Glutamatergic neuron (in vitro differentiated cells): ENCODE data around the gene ETV1. TPM values are rescaled to one million over a fixed set of nuclear protein-coding genes. Genes with fewer than 3 reads are reported as not detected.

ENCODE experiments used
- DNase-seq: peaks from one replicate; pipeline ENCODE4 v3.0.0; 2022
- H3K27ac Mint-ChIP-seq: one replicate; pipeline ENCODE4 v1.8.0; 2020; ENCODE audit warnings: mild to moderate bottlenecking, mixed read lengths, inconsistent platforms; ENCODE audit not compliant: unreplicated experiment
- H3K27me3 Mint-ChIP-seq: one replicate; pipeline ENCODE4 v1.8.0; 2020; ENCODE audit warnings: mild to moderate bottlenecking, moderate library complexity, mixed read lengths, inconsistent platforms; ENCODE audit not compliant: unreplicated experiment
- H3K36me3 Mint-ChIP-seq: one replicate; pipeline ENCODE4 v1.8.0; 2020; ENCODE audit warnings: mild to moderate bottlenecking, mixed read lengths, inconsistent platforms; ENCODE audit not compliant: unreplicated experiment
- H3K4me1 Mint-ChIP-seq: one replicate; pipeline ENCODE4 v1.8.0; 2020; ENCODE audit warnings: mild to moderate bottlenecking, low read depth, mixed read lengths, inconsistent platforms; ENCODE audit not compliant: unreplicated experiment
- H3K4me3 Mint-ChIP-seq: one replicate; pipeline ENCODE4 v1.8.0; 2020; ENCODE audit warnings: mild to moderate bottlenecking, mixed read lengths, inconsistent platforms; ENCODE audit not compliant: unreplicated experiment
- H3K9me3 Mint-ChIP-seq: one replicate; pipeline ENCODE4 v1.8.0; 2020; ENCODE audit warnings: mild to moderate bottlenecking, moderate library complexity, mixed read lengths, inconsistent platforms; ENCODE audit not compliant: unreplicated experiment
- CTCF ChIP-seq: fragments of 200-600 bp; sonication (generic); IDR thresholded peaks from one replicate; pipeline ENCODE4 v1.5.0; 2021; ENCODE audit not compliant: partially characterized antibody, unreplicated experiment
- total RNA-seq: library from RNA; stranded (reverse); fragmentation: NEBNext Ultra II Directional; extraction: Animal tissue kit (Norgen Biotek cat#: 25700); gene quantifications from one replicate; pipeline ENCODE4 v1.2.1, GENCODE V29; 2021; ENCODE audit not compliant: unreplicated experiment

ETV1 gene
- total RNA-seq, 1 donor from 2014 or later = 51.8 TPM

- H3K4me1 Mint-ChIP-seq = no peaks in the 10 kb centered on the region
- TF ChIP-seq CTCF = no peak
- DNase-seq = no peak
- H3K9me3 Mint-ChIP-seq = no peaks in the 10 kb centered on the region
- H3K36me3 Mint-ChIP-seq = no peaks in the 10 kb centered on the region
- no peak overlapping the region for H3K4me3 Mint-ChIP-seq
- no peaks in the 10 kb centered on the region for H3K27me3 Mint-ChIP-seq
- H3K27ac Mint-ChIP-seq = no peak overlapping the region
Observed at GRCh38 chr7:14020339-14020900, 31.0 kb upstream of the ETV1 start.

GRCh38 chr7:14018751-14019150, 29.3 kb upstream of the ETV1 start:
- TF ChIP-seq CTCF = no peak
- Mint-ChIP-seq H3K36me3 (no peaks in the 10 kb centered on the region), H3K4me3 (no peak overlapping the region), H3K27me3 (no peaks in the 10 kb centered on the region), H3K27ac (no peak overlapping the region), H3K9me3 (no peaks in the 10 kb centered on the region), H3K4me1 (no peaks in the 10 kb centered on the region)
- DNase-seq = no peak

- H3K9me3 Mint-ChIP-seq = no peaks in the 10 kb centered on the region
- H3K36me3 Mint-ChIP-seq = no peaks in the 10 kb centered on the region
- TF ChIP-seq CTCF = no peak
- no peak overlapping the region for H3K27ac Mint-ChIP-seq
- H3K4me1 Mint-ChIP-seq = no peaks in the 10 kb centered on the region
- no peak overlapping the region for H3K4me3 Mint-ChIP-seq
- H3K27me3 Mint-ChIP-seq = no peaks in the 10 kb centered on the region
- DNase-seq = no peak
Observed at GRCh38 chr7:14016950-14017349, 27.5 kb upstream of the ETV1 start.

GRCh38 chr7:14013898-14014297, 24.4 kb upstream of the ETV1 start:
- Mint-ChIP-seq H3K27me3 (no peaks in the 10 kb centered on the region), H3K9me3 (no peaks in the 10 kb centered on the region), H3K36me3 (no peaks in the 10 kb centered on the region), H3K27ac (no peak overlapping the region), H3K4me3 (no peak overlapping the region), H3K4me1 (no peaks in the 10 kb centered on the region)
- no peak for TF ChIP-seq CTCF
- DNase-seq = no peak

- Mint-ChIP-seq H3K4me1 (no peaks in the 10 kb centered on the region), H3K27ac (no peak overlapping the region), H3K4me3 (no peak overlapping the region), H3K9me3 (no peaks in the 10 kb centered on the region), H3K36me3 (no peaks in the 10 kb centered on the region), H3K27me3 (no peaks in the 10 kb centered on the region)
- no peak for DNase-seq
- TF ChIP-seq CTCF = no peak
Observed at GRCh38 chr7:14009453-14010418, 20.3 kb upstream of the ETV1 start.
